Mucosa of stomach (tissue), 1 donor: ENCODE measurements around the gene WNT3.

Experiments used
- H3K27me3 ChIP-seq: one replicate; pipeline ENCODE4 v1.7.0; 2013; ENCODE audit warnings: mild to moderate bottlenecking, low read length; ENCODE audit not compliant: control insufficient read depth, insufficient read depth
- H3K36me3 ChIP-seq: one replicate; pipeline ENCODE4 v1.7.0; 2013; ENCODE audit warnings: low read length; ENCODE audit not compliant: control insufficient read depth, insufficient read depth
- H3K4me1 ChIP-seq: one replicate; pipeline ENCODE4 v1.7.0; 2013; ENCODE audit warnings: mild to moderate bottlenecking, low read length; ENCODE audit not compliant: control insufficient read depth, insufficient read depth
- H3K4me3 ChIP-seq: one replicate; pipeline ENCODE4 v1.7.0; 2013; ENCODE audit warnings: low read length
- H3K9ac ChIP-seq: one replicate; pipeline ENCODE4 v1.7.0; 2013; ENCODE audit warnings: mild to moderate bottlenecking, low read length, moderate library complexity
- H3K9me3 ChIP-seq: one replicate; pipeline ENCODE4 v1.7.0; 2013; ENCODE audit warnings: mild to moderate bottlenecking, low read length, moderate library complexity; ENCODE audit not compliant: control insufficient read depth
- donor health status: Pancreatic carcinoma.

WNT3 gene

DNA sequence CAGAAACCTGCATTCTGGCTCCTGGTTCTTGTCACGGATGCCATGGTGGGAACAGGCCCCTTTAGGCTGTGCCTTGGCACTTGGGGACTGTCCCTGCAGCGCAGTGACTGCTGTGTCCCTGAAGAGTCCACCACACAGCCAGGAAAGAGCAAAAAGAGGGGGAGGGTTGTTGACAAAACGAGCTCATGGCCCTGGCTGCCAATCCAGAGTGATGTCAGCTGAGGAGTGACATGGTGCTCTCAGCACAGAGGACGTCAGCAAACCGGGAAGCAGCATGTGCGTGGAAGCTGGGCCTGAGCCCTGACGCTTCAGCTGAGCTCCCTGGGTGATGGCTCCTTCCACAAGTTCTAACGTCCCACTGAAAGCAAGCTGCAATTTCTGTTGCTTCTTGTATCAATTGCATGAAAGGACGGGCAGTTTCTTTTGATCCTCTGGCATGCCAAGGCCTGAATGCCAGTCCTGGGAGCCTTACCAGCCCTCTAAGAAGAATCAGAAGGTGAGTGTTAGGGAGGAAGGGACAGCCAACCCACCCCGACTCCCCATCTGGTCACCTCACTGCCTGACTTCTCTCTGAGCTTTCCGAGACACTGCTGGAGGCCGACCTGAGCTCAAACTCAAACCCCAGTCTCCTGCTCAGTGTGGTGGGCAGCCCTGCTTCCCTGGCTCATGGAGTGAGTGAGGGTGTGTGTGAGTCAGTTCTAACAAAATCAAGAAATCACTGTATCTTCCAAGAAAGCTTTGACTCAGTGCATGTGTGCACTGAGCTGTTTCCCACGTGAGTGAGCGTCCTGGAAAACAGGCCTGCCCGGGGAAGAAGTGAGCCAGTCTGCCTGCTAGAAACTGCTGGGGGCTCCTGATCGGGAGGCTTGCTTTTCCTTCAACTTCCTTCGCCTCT, 14.7 kb upstream of the WNT3 start:
- Histone ChIP-seq H3K27me3 (peaks cover 3% of the 10 kb centered on the region), H3K4me3 (no peak overlapping the region), H3K9me3 (no peaks in the 10 kb centered on the region), H3K4me1 (peaks cover 4% of the 10 kb centered on the region), H3K36me3 (no peaks in the 10 kb centered on the region), H3K9ac (no peak overlapping the region)

DNA sequence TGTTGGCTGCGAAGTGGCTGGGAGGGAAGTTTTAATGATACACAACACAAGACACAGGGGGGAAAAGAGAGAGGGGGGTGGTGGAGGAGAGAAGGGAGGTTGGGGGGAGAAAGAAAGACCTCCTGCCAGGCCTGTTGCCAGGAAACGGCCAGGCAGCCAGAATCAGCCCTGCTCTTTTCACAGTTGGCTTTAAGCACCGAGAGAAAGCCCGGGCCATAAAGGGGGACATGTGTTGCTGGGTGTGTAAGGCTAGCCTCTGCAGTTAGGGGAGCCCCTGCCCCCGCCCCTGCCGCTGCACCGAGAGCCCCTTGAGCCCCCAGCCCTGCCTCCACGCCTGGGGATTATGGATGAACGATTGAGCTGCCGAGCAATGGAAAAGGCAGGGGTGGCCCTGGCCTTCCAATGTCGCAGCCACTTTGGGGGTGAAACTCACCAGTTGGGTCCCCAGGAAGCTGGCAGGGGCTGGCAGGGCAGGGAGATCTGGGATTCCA, 13.9 kb upstream of the WNT3 start:
- Histone ChIP-seq H3K9me3 (no peaks in the 10 kb centered on the region), H3K4me3 (no peak overlapping the region), H3K36me3 (no peaks in the 10 kb centered on the region), H3K4me1 (peaks cover 4% of the 10 kb centered on the region), H3K27me3 (peaks cover 3% of the 10 kb centered on the region), H3K9ac (no peak overlapping the region)

DNA sequence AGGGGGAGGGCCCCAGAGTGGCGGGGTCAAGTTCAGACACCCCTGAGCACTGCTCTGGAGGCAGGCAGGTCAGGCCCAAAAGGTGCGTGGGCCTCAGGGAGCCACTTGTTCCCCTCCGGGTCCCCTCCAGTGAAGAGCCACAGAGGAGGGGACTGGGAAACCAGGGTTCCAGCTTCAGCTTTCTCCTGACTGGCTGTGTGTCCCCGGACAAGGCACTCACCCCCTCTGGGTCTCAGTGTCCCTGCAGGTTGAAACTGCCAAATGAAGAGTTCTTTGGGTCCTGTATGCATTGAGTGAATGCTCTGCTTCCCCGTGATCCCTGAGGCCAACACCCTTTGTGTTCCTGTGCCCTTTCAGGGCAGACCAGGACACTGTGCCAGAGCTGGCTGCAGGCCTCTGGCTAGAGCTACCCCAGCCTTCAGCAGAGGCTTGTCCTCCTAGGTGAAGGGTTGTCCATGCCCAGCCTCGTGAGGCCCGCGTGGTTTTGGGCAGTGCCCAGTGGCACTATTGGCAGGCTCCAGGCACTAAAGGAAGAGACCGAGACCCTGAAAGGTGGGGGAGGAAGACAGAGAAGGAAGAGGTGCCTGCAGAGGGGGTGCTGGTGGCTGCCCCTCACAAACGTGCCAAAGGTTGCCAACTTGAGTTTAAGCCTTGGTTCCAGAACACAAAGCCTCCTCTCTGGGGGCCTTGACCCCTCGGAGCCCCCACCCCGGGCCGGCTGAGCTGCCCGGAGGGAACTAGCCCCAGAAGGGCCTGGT, 13.3 kb upstream of the WNT3 start:
- Histone ChIP-seq H3K36me3 (no peaks in the 10 kb centered on the region), H3K9ac (no peak overlapping the region), H3K4me1 (peaks cover 4% of the 10 kb centered on the region), H3K9me3 (no peaks in the 10 kb centered on the region), H3K27me3 (peaks cover 7% of the 10 kb centered on the region), H3K4me3 (no peak overlapping the region)

DNA sequence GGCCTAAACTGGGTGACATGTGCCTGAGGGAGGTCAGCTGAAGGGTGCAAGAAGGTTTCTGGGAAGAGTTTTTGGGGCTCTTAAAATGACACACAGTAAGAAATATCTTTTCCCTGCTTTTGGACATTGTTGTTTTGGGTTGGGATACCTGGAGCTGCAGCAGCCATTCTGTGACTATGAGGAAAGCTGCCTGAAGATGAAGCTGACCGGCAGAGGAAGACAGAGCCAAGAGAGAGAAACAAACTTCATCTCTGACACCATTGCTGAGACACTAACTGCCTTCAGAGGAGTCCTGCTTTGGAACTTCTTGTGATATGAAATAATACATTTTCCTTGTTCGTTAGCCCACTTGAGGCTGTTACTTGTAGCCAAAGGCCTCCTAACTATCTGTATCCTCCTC, 8.8 kb upstream of the WNT3 start:
- H3K36me3 ChIP-seq = no peaks in the 10 kb centered on the region
- H3K27me3 ChIP-seq = peaks cover 11% of the 10 kb centered on the region
- peaks cover 4% of the 10 kb centered on the region for H3K4me1 ChIP-seq
- H3K9me3 ChIP-seq = no peaks in the 10 kb centered on the region
- no peak overlapping the region for H3K4me3 ChIP-seq
- no peak overlapping the region for H3K9ac ChIP-seq

DNA sequence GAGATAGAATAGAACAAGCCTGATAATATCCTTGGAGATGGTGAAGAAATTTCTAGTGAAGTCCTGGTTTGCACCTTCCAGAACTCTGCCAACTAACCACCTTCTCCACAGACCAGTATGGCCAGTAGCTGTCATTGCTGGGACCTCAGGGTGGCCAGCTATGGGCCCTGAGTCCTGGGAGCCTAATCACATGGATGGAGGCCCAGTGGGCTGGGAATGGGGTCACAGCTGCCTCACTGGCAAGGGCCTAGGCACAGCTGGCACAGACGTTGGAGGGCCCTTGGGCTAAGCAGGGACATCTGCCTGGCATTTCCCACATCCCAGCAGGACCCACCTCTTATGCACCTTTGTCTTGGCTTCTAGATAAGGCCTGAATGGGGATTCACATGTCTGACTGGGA, 7.6 kb upstream of the WNT3 start:
- H3K36me3 ChIP-seq = no peaks in the 10 kb centered on the region
- H3K4me3 ChIP-seq = no peak overlapping the region
- peaks cover 23% of the 10 kb centered on the region for H3K27me3 ChIP-seq
- H3K9ac ChIP-seq = no peak overlapping the region
- peaks cover 4% of the 10 kb centered on the region for H3K4me1 ChIP-seq
- H3K9me3 ChIP-seq = no peaks in the 10 kb centered on the region

DNA sequence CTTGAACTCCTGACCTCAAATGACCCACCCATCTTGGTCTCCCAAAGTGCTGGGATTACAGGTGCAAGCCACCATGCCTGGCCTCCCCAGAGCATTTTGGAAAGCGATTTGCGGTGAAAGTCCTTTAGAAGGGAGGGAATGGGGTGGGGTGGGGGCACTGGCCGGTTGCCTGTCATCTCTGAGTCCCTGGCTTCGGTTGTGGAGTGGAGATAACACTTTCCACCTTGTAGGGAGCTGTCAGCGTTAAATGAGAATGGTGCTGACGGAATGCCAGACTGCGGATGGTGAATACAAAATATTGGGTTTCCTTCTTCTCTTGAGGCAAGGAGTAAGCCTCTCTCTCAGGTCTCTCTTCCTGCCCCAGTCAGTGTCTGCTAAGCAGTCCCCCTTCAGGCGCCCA, 5.2 kb upstream of the WNT3 start:
- H3K9me3 ChIP-seq = no peaks in the 10 kb centered on the region
- H3K36me3 ChIP-seq = no peaks in the 10 kb centered on the region
- peaks cover 46% of the 10 kb centered on the region for H3K27me3 ChIP-seq
- H3K4me1 ChIP-seq = peaks cover 13% of the 10 kb centered on the region
- H3K4me3 ChIP-seq = no peak overlapping the region
- H3K9ac ChIP-seq = no peak overlapping the region

DNA sequence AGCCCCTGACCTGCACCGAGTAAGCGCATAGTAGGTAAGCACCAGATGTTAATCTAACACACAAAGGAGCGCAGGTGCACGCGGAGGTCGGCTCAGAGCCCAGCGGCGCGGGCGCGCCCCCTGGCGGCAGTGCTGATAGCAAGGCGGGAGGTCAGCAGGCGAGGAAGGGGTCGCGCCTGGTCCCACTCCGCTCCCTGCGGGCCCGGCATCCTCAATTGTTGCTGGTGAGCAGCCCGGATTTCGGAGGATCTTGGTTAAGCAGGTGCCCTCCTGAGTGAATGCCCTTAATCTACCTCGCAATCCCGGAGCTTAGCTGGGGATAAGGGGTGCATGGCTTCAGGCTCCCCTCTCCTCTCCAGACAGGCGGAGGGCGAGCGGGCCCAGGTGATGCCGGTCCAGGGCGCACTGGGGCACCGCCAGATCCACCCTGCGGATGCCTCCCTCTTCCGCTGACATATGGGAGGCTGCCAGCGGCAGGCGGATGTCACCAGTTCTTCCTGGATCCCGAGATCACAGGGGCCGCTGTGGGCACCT, 4.0 kb upstream of the WNT3 start:
- peaks cover 17% of the 10 kb centered on the region for H3K4me1 ChIP-seq
- H3K4me3 ChIP-seq = no peak overlapping the region
- H3K9ac ChIP-seq = no peak overlapping the region
- H3K36me3 ChIP-seq = no peaks in the 10 kb centered on the region
- H3K27me3 ChIP-seq = peaks cover 55% of the 10 kb centered on the region
- no peaks in the 10 kb centered on the region for H3K9me3 ChIP-seq

DNA sequence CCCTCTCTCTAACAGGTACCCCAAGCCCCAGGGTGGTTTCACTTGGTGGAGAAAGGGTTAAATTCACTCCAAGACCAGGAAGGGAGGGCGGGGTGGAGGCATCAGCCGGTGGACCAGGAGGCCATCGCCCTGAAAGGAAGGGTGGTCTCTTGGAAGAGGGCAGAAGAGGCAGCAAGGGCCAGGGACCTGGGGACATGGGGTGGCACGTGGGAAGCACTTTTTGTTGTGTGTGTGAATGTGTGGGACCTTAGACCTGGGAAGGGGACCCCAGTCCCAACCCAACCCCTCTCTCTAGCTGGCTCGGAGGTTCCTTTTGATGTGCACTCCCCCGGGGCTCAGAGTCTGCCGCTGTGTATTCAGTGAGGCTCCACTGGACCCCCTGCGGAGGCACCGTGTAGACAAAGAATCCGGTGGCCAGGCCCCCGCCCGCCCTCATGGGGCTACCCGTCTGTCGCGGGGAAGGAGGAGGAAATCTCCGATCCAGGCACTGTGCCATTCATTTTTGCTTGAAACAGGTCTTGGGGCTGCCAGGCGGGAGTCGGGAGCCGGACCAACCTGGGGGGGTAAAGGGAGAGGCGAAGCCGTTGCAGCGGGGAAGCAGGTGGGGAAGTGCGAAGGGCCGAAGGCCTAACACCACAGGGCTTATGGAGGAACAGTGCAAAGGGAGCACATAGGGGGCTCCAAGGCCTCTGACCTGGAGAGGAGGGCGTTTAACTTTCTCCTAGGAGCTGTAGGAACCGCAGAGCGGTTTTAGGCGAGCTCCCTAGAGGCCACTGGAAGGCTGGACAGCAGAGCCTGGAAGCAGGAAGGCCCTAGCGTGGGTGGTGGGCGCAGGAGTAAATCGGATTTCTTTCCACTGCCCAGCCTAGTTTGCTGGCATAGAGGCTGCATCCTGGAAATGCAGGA, 3.2 kb upstream of the WNT3 start:
- no peaks in the 10 kb centered on the region for H3K9me3 ChIP-seq
- no peak overlapping the region for H3K9ac ChIP-seq
- H3K27me3 ChIP-seq = peaks cover 59% of the 10 kb centered on the region
- H3K4me3 ChIP-seq = no peak overlapping the region
- H3K36me3 ChIP-seq = no peaks in the 10 kb centered on the region
- H3K4me1 ChIP-seq = peaks cover 17% of the 10 kb centered on the region

DNA sequence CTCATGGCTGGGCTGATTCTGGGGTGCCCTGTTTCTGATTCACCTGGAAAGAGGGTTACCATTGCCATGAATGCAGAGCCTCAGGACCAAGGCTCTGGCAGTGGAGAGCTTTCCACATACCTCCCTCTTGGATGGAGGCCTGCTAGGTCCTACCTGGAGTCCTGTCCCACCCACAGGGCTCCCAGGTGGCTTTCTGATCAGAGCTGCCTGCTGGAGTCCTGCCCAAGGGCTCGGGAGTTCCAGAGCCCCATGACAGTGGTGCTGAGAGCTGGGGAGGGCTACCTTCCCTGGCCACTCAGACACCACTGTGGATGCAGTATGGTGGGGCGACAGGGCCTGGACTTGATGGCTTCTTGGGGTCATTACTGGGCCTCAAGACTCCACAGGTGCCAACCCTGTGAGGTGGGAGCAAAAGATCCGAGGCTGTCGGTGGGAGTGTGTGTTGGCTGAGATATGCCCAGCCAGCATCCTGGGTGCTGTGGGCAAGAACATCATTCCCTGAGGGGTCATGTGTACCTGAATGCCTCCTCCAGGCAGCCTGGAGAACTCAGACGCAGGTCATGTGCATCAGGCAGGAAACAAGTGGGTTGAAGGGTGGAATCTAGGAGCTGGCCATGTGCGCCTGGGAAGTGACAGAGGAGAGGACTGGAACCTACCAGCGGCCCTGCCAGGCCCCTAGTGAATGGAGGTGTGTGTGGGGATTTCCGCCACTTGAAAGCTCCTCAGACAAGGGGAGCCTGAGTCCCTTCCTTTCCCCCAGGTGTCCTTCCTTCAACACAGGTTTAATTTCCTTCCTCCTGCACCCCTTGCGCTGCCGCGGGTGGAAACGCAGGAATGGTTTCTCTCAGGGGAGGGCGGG, 2.3 kb upstream of the WNT3 start:
- peaks cover 68% of the 10 kb centered on the region for H3K27me3 ChIP-seq
- H3K4me1 ChIP-seq = peaks cover 17% of the 10 kb centered on the region
- no peaks in the 10 kb centered on the region for H3K36me3 ChIP-seq
- no peak overlapping the region for H3K4me3 ChIP-seq
- H3K9ac ChIP-seq = no peak overlapping the region
- no peaks in the 10 kb centered on the region for H3K9me3 ChIP-seq

DNA sequence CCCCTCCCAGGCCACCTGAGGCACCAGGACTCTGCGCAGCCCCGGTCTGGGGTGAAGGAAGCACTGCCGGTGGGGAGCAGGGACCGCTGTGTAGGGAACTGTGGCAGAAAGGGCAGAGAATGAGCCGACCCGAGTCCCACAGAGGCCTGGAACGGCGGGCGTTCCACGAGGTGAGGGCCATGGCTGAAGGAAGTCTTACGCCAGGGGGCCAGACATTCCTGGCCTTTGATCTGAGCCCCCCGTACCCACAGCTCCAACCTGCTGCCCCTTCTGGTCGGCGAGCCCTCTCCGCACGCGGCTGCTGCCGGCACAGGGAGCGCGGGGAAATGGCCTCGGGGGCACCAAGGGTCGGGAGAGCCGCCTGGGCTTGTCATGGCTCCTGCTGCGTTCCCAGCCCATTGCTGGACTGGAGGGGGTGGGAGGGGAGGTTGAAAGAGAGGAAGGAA, 1.4 kb upstream of the WNT3 start:
- H3K9ac ChIP-seq = no peak overlapping the region
- no peak overlapping the region for H3K4me3 ChIP-seq
- no peaks in the 10 kb centered on the region for H3K9me3 ChIP-seq
- H3K36me3 ChIP-seq = no peaks in the 10 kb centered on the region
- H3K4me1 ChIP-seq = peaks cover 17% of the 10 kb centered on the region
- H3K27me3 ChIP-seq = peaks cover 77% of the 10 kb centered on the region
